ENCODE results near the gene SIGLEC12.

DNA sequence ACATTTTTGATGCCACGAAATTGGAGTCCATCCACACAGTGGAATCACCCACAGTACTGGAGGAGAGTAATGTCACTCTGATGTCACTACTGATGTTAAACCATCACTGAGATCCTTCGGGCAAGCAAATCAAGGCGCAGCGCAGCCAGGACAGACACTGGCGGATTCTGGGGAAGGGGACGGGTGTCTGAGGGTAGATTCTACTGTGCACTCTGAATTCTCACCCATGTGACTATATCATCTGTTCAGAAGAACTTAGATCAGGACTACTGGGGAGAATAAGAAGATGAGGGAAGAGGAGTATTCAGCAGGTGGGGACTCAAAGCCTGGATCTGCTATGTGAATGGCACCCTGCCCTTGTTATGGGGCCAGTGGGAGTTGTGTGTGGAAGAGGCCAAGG, 42.4 kb upstream of the SIGLEC12 start:
- TF ChIP-seq CTCF (conservative IDR thresholded peaks at IDR 0.05 in 1 of 2, IDR thresholded peaks at IDR 0.05 in 1 of 2; ENCODE audit: extremely low read depth in 1 of 2, insufficient read depth in 1 of 2, low read depth in 1 of 2, low read length in 2 of 2) = no peak
- TF ChIP-seq EZH2 (IDR thresholded peaks at IDR 0.05; ENCODE audit: borderline replicate concordance, low read length) = no peak

Data from mammary epithelial cell (primary cell).